NAMALWA (cell line): ENCODE results near the gene ASAP3.
"Not testable (repeated sequence)": the region's sequence is repeated elsewhere in the genome, so short reads cannot be mapped to it uniquely, and the experiment has no call there.

Experiments
- DNase-seq: peaks from one replicate; pipeline ENCODE4 v3.0.0-alpha.2; 2015; ENCODE audit warnings: low spot score

Gene ASAP3

DNA sequence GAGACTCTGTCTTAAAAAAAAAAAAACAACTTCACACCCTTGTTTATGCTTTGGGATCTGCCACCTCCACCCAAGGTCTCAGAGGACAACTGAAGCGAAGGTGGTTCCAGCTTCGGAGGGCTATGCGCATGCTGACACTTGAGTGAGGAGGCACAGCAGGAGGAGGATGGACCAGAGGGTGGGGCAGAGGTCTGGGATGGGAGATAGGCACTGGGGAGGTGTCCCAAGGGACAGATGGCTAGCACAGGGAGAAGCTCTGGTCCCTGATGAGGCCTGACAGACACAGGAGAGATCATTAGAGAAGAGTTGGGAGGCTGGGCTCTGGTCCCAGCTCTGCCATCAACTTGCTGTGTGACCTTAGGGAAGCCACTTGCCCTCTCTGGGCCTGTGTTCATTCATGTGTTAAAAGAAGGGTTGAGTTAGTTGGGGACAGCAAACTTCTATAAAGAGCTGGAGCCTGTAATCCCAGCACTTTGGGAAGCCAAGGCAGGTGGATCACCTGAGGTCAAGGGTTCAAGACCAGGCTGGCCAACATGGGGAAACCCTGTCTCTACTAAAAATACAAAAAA lies 30.2 kb upstream of the ASAP3 start:
- DNase-seq: no peak

DNA sequence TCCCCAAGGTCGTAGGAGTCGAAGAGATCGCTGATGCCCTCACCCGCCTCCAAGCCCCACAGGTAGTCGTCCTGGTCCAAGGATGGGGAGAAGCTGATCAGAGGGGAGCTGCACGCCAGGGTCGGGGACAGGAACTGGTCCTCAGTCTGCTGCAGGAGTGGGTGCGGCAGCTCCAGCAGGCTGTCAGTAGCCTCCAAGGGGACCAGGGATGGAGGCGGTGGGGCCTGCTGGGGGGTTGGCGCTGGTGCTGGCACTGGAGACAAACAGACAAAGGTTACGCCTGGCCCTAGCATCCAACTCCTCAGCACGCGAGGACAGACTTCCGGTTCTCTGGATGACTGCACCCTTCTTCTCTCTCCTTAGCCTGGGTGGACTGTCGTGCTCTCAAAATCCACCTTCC lies 25.9 kb upstream of the ASAP3 start:
- DNase-seq: no peak

DNA sequence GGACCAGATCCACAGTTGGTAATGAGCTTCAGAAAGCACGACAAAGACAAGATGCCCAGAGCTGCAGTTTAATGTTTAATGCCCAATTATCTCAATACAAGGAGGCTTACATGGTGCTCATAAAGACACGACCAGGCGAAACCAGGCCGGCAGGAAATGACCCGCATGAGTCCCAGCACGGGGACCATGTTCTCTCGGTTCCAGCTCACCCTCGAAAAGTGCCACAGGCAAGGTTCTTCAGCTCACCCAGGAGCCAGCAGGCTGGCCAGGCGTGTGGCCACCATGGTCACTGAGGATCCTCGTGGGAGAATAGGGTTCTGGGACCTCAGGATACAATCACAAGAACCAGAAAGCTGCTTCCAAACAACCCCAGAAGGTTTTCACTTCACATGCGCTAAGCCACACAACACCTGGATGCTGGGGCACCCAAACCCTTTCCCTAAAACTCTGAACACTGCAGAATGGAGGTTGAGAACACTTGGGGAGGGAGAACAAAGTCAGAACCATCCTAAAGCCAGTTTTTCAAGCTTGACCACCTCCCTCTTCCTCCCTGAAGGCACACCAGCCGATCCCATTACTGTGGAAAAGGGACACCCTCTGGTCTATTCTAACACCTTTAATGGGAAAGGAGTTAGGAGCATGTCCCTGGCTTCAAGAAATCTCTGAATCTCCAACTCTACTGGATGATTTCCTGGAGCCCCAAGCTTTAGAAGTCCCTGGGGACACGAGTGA lies 22.6 kb upstream of the ASAP3 start:
- no peak for DNase-seq

DNA sequence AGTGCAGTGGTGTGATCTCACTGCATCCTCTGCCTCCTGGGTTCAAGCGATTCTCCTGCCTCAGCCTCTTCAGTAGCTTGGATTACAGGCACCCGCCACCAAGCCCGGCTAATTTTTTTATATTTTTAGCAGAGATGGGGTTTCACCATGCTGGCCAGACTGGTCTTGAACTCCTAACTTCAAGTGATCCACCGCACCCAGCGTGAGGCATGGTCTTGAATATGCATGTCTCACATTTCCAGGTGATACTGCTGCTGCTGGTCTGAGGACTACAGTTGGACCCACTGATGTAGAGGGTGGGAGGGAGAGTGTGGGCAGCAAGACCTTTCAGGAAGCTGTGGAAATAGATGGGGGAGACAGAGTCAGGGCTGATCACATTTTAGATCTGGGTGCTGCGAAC lies 21.9 kb upstream of the ASAP3 start:
- no peak for DNase-seq

DNA sequence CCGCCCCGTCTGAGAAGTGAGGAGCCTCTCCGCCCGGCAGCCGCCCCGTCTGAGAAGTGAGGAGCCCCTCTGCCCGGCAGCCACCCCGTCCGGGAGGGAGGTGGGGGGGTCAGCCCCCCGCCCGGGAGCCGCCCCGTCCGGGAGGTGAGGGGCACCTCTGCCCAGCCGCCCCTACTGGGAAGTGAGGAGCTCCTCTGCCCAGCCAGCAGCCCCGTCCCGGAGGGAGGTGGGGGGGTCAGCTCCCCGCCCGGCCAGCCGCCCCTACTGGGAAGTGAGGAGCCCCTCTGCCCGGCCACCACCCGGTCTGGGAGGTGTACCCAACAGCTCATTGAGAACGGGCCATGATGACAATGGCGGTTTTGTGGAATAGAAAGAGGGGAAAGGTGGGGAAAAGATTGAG lies 20.2 kb upstream of the ASAP3 start:
- not testable (repeated sequence) for DNase-seq

DNA sequence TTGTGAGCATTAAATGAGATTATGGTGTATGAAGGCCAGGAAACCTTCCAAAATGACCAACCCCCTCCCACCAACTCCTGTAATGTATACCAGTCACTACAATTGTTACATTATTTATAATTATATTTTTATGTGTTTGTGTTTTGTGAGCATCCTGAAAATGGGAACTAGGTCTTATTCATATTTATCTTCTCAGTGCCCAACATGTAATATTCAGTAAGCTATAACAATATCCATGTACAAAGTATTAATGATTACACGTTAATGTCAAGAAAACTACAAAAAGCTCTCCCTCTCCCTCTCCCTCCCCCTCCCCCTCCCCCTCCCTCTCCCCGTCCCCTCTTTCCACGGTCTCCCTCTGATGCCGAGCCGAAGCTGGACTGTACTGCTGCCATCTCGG lies 19.0 kb upstream of the ASAP3 start:
- DNase-seq: no peak

DNA sequence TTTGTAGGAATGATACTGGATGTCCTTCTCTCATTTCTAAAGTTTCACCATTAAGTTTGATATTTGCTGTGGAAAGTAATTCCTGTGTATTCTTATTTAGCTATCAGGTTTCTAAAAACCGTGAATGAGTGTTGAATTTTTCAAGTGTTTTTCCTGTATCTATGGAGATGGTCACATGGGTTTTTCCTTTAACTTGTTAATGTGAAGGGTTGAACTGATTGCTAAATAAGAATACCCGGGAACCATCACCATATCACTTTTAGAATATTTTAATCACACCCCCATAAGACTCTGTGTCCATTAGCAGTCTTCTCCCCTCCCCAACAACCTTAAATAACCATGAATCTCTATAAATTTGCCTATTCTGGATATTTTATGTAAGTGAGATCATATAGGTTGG lies 16.5 kb upstream of the ASAP3 start:
- no peak for DNase-seq

DNA sequence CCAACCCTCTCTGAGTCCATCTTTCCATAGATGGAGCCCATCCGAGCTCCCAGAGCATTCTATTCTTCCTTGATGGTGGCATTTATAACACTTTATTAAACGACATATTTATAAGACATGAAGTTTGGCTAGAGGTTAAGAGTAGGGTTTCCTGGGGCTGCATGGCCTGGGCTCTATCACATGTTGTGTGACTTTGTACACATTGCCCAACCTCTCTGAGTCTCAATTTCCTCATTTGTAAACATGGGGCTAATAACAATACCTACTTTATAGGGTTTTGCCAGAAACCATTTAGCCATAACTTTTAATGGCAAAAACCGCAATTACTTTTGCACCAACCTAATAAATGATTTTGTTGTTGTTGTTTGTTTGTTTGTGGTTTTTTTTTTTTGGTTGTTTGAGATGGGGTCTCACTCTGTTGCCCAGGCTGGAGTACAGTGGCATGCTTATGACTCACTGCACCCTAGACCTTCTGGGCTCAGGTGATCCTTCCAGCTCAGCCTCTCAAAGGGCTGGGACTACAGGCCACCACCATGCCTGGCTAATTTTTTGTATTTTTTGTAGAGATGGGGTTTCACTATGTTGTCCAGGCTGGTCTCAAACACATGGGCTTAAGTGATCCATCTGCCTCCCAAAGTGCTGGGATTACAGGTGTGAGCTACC lies 13.9 kb upstream of the ASAP3 start:
- DNase-seq: no peak

DNA sequence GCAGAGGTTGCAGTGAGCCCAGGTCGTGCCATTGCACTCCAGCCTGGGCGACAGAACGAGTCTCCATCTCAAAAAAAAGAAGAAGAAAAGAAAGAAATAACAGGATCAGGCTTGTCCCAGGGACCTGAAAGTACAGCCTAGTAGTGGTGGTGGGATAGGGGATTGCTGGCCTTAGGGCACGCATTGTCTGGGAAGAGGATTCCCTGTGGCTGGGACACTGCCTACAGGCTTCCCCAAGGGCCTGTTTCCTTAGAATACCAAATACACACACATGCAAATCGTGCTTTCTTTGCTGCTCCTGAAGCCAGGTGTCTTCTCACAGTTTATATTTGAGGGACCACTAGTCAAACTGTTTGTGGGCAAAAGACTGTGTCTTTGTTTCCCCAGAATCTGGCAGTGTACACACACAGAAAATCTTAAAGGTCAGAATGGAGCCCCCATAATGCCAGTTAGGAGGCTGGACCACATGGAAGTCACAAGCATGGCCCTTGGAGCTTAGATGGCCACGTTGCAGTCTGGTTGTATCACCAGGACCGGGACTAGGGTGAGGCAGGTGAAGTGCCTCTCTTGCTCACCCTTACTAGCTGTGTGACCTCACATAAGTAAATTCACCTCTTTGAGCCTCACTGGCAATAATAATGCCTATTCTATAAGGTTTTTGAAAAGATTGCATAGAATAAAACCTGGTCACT lies 12.7 kb upstream of the ASAP3 start:
- no peak for DNase-seq

DNA sequence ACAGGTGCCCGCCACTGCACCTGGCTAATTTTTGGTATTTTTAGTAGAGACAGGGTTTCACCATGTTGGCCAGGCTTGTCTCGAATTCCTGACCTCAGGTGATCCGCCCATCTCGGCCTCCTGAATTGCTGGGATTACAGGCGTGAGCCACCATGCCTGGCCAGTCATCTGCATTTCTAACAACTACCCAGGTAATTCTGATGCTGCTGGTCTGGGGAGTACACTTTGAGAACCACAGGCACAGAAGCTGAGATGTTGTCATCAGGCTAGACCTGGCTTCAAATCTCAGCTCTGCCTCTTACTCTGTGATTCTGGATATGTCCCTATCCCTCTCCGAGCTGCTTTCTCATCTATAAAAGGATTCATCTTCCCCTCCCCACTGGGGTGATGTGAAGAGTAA lies 10.9 kb upstream of the ASAP3 start:
- DNase-seq: not testable (repeated sequence)

DNA sequence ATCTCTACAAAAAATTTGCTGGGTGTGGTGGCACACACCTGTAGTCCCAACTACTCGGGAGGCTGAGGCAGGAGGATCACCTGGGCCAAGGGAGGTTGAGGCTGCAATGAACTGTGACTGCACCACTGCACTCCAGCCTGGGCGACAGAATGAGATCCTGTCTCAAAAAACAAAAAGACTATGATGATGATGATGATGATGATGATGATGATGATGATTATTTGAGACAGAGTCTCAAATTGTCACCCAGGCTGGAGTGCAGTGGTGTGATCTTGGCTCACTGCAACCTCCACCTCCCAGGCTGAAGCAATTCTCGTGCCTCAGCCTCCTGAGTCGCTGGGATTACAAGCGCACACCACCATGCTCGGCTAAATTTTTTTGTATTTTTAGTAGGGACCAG lies 8.8 kb upstream of the ASAP3 start:
- DNase-seq: not testable (repeated sequence)

DNA sequence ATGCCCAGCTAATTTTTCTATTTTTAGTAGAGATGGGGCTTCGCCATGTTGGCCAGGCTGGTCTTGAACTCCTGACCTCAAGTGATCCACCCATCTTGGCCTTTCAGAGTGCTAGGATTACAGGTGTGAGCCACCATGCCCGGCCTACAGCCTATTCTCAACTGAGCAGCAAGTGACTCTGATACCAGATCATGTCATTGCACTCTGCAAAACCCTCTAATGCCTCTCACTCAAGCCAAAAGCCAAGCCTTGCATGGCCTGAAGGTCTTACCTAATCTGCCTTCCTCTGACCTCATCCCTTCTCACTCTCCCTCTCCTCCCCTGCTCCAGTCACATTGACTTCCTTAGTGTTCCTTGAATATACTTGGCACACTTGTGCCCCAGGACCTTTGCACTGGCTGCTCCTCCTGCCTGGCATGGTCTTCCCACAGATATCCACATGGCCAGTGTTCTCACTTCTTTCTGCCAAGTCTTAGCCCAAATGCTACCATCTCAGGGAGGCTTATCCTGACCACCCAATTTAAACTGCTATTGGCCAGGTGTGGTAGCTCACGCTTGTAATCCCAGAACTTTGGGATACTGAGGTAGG lies 8.2 kb upstream of the ASAP3 start:
- no peak for DNase-seq

DNA sequence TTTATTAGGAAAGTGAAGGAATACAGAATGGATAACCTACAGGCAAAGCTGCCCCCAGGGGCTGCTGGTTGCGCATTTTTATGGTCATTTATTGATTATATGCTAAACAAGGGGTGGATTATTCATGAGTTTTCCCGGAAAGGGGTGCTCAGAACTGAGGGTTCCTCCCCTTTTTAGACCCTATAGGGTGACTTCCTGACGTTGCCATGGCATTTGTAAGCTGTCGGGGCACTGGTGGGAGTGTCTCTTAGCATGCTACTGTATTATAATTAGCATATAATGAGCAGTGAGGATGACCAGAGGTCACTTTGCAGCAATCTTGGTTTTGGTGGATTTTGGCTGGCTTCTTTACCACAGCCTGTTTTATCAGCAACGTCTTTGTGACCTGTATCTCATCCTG lies 5.9 kb upstream of the ASAP3 start:
- DNase-seq: no peak

DNA sequence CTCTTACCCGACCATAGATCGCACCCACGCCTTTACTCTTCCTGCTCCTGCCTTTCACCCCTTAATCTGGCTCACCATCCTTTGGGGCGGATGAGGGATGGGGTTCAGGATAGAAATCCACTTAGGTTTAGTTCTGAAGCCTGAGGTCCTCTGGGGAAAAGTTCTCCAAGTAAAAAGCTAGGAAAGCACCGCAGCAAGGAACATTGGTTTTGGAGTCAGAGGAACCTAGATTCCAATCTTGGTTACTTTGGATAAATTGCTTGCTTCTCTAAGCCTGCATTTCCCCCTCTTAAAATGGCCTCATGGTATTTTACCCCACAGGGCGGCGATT lies 988 bp upstream of the ASAP3 start:
- DNase-seq: no peak

DNA sequence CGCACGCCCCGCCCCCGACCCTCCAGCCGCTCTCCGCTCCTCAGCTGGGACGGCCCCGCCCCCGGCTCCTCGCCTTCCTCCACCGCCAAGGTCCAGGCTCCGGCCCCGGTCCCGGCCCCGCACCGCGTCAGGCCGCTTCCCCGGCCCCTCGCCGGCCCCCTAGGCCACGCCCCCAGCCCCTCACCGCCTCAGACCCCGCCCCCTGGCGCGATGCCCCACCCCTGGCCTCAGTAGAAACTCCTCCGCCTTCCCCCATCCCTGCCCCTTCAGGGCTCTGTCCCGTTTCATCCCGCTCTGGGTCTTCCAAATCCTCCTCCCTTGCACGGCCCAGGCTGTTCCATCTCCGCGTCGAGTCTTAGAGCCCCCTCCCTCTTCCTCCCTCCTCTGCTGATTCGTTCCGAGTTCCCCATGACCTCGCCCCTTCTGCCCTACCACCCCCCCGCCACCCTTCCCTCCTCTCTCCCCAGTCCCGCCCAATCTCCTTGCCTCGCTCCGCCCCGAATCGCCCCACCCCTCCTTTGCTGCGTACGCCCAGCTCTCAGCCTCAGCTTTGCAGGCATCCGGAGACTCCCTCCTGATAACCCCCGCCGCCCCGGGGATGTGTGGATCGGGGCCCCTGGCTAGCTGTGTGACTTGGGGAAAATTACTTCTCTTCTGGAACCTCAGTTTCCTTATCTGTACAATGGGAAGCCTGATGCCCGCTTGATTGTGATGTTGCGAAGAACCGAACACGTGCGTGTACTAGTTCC lies 448 bp upstream of the ASAP3 start:
- DNase-seq: peak; percentile 94

DNA sequence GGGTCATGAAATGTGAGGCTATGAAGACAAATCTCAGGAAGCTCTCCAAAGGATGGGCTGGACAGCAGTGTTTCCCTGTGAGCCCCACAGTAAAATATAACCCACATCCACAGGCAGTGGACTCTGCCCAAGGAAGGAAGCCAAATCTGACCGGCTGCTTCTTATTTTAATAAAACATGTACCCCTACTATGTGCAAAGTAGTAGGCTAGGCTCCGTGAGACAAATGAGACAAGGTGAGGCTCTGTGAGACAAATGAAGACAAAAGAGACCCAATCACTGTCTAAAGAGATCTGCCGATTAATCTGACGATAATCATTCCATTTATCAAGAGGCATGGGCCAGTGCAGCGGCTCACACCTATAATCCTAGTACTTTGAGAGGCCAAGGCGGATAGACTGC lies 2.1 kb downstream of the ASAP3 start:
- no peak for DNase-seq

DNA sequence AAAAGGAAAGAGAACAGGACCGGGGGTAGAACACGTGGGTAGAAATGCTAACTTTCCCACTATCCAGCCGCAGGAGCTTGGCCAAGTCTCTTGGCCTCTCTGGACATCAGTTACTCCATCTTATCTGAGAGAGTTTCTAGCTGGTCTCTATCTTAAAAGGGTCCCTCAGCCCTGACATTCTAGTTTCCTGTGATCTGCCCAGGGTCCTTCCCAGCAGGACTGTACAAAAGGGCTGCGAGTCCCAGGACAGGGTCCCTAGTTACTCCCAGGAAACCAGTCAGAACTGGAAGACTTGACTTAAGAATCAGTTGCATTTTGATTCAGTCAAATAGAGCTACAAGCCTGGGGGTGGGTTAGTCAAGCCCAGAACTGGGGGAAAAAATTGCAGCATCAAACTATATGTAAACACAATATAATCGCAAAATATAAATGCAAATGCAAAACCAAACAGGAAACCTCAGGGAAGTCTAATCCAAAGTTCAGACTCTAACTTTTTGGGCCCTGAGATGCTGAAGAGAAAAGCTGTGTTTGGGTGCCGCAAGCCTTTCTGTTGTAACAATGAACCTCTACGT lies 2.9 kb downstream of the ASAP3 start:
- DNase-seq: no peak

DNA sequence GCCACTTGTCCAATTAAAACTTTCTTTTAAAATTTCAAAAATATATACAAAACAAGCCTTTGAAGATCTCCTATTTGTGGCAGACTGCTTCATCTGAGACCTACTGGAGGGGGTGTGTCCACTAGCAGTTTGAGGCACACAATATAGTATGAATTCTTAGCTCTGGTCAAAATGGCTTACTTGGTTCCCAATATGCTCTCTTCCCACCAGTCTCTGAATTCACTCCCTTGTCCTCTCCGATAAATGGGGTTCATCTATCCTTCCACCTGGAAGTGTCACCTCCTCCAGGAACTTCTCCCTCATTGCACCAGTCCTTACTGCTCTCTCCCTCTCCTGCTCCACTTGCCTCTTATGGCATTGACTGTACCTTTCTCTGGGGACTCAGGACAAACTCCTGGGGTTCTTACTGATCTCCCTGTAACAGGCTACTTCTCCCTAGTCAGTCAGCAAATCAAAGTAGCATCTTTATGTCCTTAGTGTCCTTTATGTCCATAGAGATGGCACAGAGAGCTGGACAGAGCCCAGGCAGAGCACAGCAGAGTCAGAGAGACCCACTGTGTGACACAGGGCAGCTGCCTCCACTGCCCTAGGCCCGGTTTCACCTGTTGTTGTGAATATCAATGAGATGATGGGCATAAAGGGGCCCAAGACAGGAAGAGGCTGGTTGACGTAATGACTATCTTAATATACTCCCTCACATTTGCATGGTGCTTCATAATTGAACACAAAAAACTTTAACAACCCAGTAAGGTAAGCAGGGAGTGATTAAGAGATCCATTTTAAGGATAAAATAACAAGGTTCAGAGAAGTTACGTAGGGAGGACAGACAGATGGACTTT lies 3.6 kb downstream of the ASAP3 start:
- DNase-seq: peak; percentile 82

DNA sequence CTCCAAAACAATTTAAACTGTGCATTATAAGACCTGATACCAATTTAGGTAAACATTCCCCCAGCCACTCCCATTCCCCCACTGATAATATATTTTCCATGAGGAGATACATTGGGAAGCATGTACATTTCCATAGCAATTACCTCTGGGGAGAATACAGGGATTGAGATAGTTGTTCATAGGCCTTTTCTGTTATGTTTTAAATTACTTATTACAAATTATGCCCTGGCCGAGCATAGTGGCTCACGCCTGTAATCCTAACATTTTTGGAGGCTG lies 4.4 kb downstream of the ASAP3 start:
- DNase-seq: no peak

DNA sequence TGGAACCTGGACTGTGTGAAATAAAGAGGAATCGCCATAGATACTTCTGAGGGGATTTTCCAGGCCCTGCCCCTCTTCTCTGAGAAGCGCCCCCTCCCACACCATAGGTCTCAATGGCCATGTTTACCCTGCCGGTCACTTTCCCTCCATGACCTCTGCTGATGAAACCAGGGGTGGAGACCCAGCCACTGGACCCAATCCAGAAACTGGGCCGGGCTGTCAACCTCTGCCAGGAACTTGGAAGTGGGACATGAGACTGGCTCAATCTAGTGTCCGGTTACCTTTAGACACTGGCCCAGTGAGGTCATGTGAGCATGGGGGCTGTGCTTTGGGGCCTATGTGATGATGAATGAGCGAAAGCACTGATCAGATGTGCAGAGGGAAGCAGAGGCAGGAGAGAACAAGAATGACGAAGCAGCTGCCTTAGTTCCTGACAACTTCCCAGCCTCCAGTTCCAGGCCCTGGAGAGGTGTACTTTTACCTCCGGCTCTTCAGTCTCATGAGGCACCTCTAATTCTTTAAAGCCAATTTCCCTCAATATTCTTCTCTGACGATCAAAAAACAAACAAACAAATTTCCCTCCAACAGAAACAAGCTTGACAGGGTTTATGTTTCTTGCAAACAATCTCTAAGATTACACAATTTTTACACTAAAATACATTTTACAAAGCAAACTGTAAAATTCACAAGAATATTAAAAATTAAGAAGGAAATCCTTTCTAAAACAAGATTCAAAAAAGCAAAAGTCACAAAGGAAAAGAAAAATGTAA lies 4.9 kb downstream of the ASAP3 start:
- no peak for DNase-seq
